GM23248 (cell line): ENCODE results near the gene GNAS. TPM values are rescaled to one million over a fixed set of nuclear protein-coding genes. Genes with fewer than 3 reads are reported as not detected.

Experiments used
- DNase-seq: peaks from one replicate; pipeline ENCODE4 v3.0.0-alpha.2; 2015
- H2AFZ ChIP-seq: fragments of 200-600 bp; sonication (generic); 2 replicates; pipeline ENCODE4 v1.6.1; 2016; ENCODE audit warnings: antibody characterized with exemption
- H3F3A ChIP-seq: fragments of 200-600 bp; sonication (generic); 2 replicates; pipeline ENCODE4 v1.6.1; 2016; ENCODE audit warnings: mild to moderate bottlenecking, antibody characterized with exemption, mixed run types; ENCODE audit not compliant: insufficient read depth
- H3K27ac ChIP-seq: fragments of 200-600 bp; sonication (generic); 2 replicates; pipeline ENCODE4 v1.5.1; 2016; ENCODE audit warnings: mild to moderate bottlenecking
- H3K27me3 ChIP-seq: fragments of 200-600 bp; sonication (generic); replicated peaks from 2 replicates; pipeline ENCODE4 v1.6.1; 2016; ENCODE audit warnings: mild to moderate bottlenecking; ENCODE audit not compliant: insufficient read depth
- H3K36me3 ChIP-seq: fragments of 200-600 bp; sonication (generic); 2 replicates; pipeline ENCODE4 v1.6.1; 2016; ENCODE audit warnings: low read depth, mild to moderate bottlenecking
- H3K4me1 ChIP-seq: fragments of 200-600 bp; sonication (generic); 2 replicates; pipeline ENCODE4 v1.6.1; 2016; ENCODE audit warnings: mild to moderate bottlenecking; ENCODE audit not compliant: insufficient read depth
- H3K4me2 ChIP-seq: fragments of 200-600 bp; sonication (generic); one replicate; pipeline ENCODE4 v1.6.1; 2016; ENCODE audit warnings: mild to moderate bottlenecking; ENCODE audit not compliant: unreplicated experiment
- H3K4me3 ChIP-seq: fragments of 200-600 bp; sonication (generic); 2 replicates; pipeline ENCODE4 v1.5.1; 2016; ENCODE audit warnings: mild to moderate bottlenecking
- H3K79me2 ChIP-seq: fragments of 200-600 bp; sonication (generic); 2 replicates; pipeline ENCODE4 v1.6.1; 2016; ENCODE audit warnings: mild to moderate bottlenecking; ENCODE audit not compliant: insufficient read depth
- H3K9ac ChIP-seq: fragments of 200-600 bp; sonication (generic); 2 replicates; pipeline ENCODE4 v1.6.1; 2016; ENCODE audit warnings: mild to moderate bottlenecking
- H3K9me2 ChIP-seq: fragments of 200-600 bp; sonication (generic); 2 replicates; pipeline ENCODE4 v1.6.1; 2016; ENCODE audit warnings: mixed run types, mild to moderate bottlenecking, moderate library complexity; ENCODE audit not compliant: insufficient read depth
- H3K9me3 ChIP-seq: fragments of 200-600 bp; sonication (generic); one replicate; pipeline ENCODE4 v1.6.1; 2017; ENCODE audit warnings: low read depth
- H4K20me1 ChIP-seq: fragments of 200-600 bp; sonication (generic); 2 replicates; pipeline ENCODE4 v1.6.0; 2016; ENCODE audit not compliant: insufficient read depth
- EZH2 ChIP-seq: fragments of 200-600 bp; sonication (generic); IDR thresholded peaks from 2 replicates; pipeline ENCODE4 v1.6.1; 2018; ENCODE audit warnings: antibody characterized with exemption, mild to moderate bottlenecking; ENCODE audit not compliant: insufficient read depth, poor library complexity, severe bottlenecking
- EZH2phosphoT487 ChIP-seq: fragments of 200-600 bp; sonication (generic); IDR thresholded peaks from 2 replicates; pipeline ENCODE4 v1.6.1; 2018; ENCODE audit warnings: antibody characterized with exemption, moderate library complexity, mild to moderate bottlenecking, low read depth; ENCODE audit not compliant: insufficient read depth
- WGBS, 2 experiments: methylation state at CpG; one replicate each; pipeline ENCODE4 v1.1.6; 2015 to 2017; ENCODE audit warnings: low lambda C conversion rate in 2 of 2, low coverage in 1 of 2; ENCODE audit errors: missing lambda C conversion rate in 2 of 2; 5-methylcytosine and 5-hydroxymethylcytosine counted together
- in situ Hi-C: fragments of 300-500 bp; cut with MboI; formaldehyde crosslinking; loops from 2 replicates; pipeline ENCODE4 v1.15.0; 2020
- polyA plus RNA-seq: library from polyadenylated mRNA; unstranded; fragments of >200 nt; fragmentation: Nextera tagmentation; extraction: Ambion mirVana; gene quantifications from 2 replicates; pipeline ENCODE4 v1.2.1, GENCODE V29; 2016
- total RNA-seq: library from RNA; depleted of rRNA; stranded (reverse); fragments of >200 nt; shearing (Covaris generic); gene quantifications from 2 replicates; pipeline ENCODE4 v1.2.3, GENCODE V29; 2014

The GNAS gene
- total and polyA plus RNA-seq, 2 experiments from 2014 or later: 421 to 904 TPM

DNA sequence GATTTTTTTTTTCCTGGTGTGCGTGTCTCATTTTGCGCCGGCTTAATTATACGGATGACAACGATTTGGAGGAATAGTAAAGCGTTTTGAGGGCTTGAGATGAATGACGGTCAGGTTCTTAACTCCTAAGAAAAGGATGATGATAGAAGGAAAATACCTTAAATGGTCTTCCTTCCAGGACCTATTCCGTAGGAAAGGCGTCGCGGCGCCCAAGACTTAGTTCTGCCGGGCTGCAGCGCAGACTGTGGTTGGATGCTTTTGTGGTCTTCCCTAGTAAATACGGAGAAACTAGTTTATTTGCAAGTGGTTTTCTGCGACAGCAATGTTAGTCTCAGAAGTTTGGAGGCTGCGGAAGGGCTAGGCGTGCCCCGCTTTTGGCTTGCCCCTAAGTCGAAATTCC lies 10.2 kb upstream of the GNAS start:
- no peaks in the 10 kb centered on the region for H3K79me2 ChIP-seq
- H3F3A ChIP-seq: no peaks in the 10 kb centered on the region
- no peak for DNase-seq
- TF ChIP-seq EZH2phosphoT487 (no peak), EZH2 (no peak)
- H2AFZ ChIP-seq: no peak overlapping the region
- H3K36me3 ChIP-seq: no peaks in the 10 kb centered on the region
- H3K9me2 ChIP-seq: no peaks in the 10 kb centered on the region
- H3K4me3 ChIP-seq: no peak overlapping the region
- H3K9ac ChIP-seq: no peak overlapping the region
- in situ Hi-C loops: loop anchor here (25.0 kb wide), 2 partner anchors 355 to 605 kb away; partner anchors contain the start of gene ANKRD60
- peaks cover 26% of the 10 kb centered on the region for H3K27me3 ChIP-seq
- H3K27ac ChIP-seq: no peak overlapping the region
- WGBS, 2 experiments: 53 to 55% methylated on average over 20 of the region's 20 CpGs
- H3K4me2 ChIP-seq: no peak overlapping the region
- H4K20me1 ChIP-seq: no peaks in the 10 kb centered on the region
- H3K4me1 ChIP-seq: no peaks in the 10 kb centered on the region
- no peaks in the 10 kb centered on the region for H3K9me3 ChIP-seq

- no peak for DNase-seq
- Histone ChIP-seq H2AFZ (no peak overlapping the region), H3K36me3 (no peaks in the 10 kb centered on the region), H3K27ac (no peak overlapping the region), H4K20me1 (no peaks in the 10 kb centered on the region), H3K9ac (no peak overlapping the region), H3K4me1 (no peaks in the 10 kb centered on the region), H3F3A (no peaks in the 10 kb centered on the region), H3K9me2 (no peaks in the 10 kb centered on the region), H3K27me3 (peaks cover 26% of the 10 kb centered on the region), H3K4me3 (no peak overlapping the region), H3K4me2 (no peak overlapping the region), H3K9me3 (no peaks in the 10 kb centered on the region), H3K79me2 (no peaks in the 10 kb centered on the region)
- 50 to 54% methylated on average over 2 to 6 of the region's 6 CpGs for WGBS, 2 experiments
- in situ Hi-C loops: loop anchor here (25.0 kb wide), 2 partner anchors 356 to 606 kb away; partner anchors contain the start of gene ANKRD60
- no peak for TF ChIP-seq EZH2phosphoT487
These were observed 9.4 kb upstream of the GNAS start for GRCh38 chr20:58843128-58843556.

- WGBS, 2 experiments: 57% methylated on average over 3 of the region's 3 CpGs
- no peak for DNase-seq
- H3K79me2 ChIP-seq: peaks cover 22% of the 10 kb centered on the region
- H2AFZ ChIP-seq: no peak overlapping the region
- H4K20me1 ChIP-seq: no peaks in the 10 kb centered on the region
- H3K36me3 ChIP-seq: no peaks in the 10 kb centered on the region
- no peak overlapping the region for H3K4me3 ChIP-seq
- peaks cover 12% of the 10 kb centered on the region; the same call in 1 of the 2 replicates for H3K27me3 ChIP-seq
- TF ChIP-seq EZH2: no peak
- no peak for TF ChIP-seq EZH2phosphoT487
- H3K9ac ChIP-seq: no peak overlapping the region
- no peak overlapping the region for H3K27ac ChIP-seq
- no peaks in the 10 kb centered on the region for H3K9me3 ChIP-seq
- H3K4me2 ChIP-seq: no peak overlapping the region
- H3K9me2 ChIP-seq: no peaks in the 10 kb centered on the region
- in situ Hi-C loops: loop anchor here (25.0 kb wide), 2 partner anchors 358 to 608 kb away; partner anchors contain the start of gene ANKRD60
- no peaks in the 10 kb centered on the region for H3F3A ChIP-seq
- no peaks in the 10 kb centered on the region for H3K4me1 ChIP-seq
These were observed 6.8 kb upstream of the GNAS start for GRCh38 chr20:58845706-58846105.

DNA sequence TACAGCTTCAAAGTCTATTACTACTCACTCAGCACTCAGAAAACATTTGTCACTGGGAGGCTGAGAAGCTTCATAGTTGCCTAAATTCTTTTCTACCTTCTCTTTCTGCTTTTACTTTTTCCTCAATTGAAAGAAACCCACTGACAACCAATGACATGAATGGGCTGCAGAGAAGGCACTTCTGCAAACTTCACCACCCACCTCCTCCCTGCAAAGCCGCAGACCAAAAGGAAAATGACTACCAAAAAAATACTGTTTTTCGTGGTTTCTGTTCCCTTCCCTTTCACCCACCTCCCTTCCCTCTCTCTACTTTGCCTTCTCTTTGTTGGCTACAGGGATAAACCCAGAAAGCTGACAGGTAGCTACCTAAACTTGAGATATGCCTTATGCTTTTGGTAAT lies 5.1 kb upstream of the GNAS start:
- H3K9me2 ChIP-seq: no peaks in the 10 kb centered on the region
- no peak overlapping the region for H3K4me2 ChIP-seq
- no peak for DNase-seq
- no peaks in the 10 kb centered on the region for H3K9me3 ChIP-seq
- H4K20me1 ChIP-seq: no peaks in the 10 kb centered on the region
- H3K4me3 ChIP-seq: no peak overlapping the region
- H3K27ac ChIP-seq: no peak overlapping the region
- no peak for TF ChIP-seq EZH2
- no peaks in the 10 kb centered on the region for H3K36me3 ChIP-seq
- peaks cover 22% of the 10 kb centered on the region for H3K79me2 ChIP-seq
- in situ Hi-C loops: loop anchor here (25.0 kb wide), 2 partner anchors 360 to 610 kb away; partner anchors contain the start of gene ANKRD60
- 55 to 75% methylated on average over 2 of the region's 2 CpGs for WGBS, 2 experiments
- peaks cover 11% of the 10 kb centered on the region; the same call in 1 of the 2 replicates for H3K27me3 ChIP-seq
- no peaks in the 10 kb centered on the region for H3F3A ChIP-seq
- H2AFZ ChIP-seq: no peak overlapping the region
- peaks cover 3% of the 10 kb centered on the region; the same call in 1 of the 2 replicates for H3K4me1 ChIP-seq
- H3K9ac ChIP-seq: no peak overlapping the region
